NCI-H748 treated with DMSO at 0.1 percent for 48 hours (cell line): ENCODE data around the gene SCN8A.
A peak's percentile ranks its signal among the peaks of the same experiment; 100 is the strongest.
"Not testable (repeated sequence)": the region's sequence is repeated elsewhere in the genome, so short reads cannot be mapped to it uniquely, and the experiment has no call there.

Experiments used
- DNase-seq: peaks from one replicate; lab custom pipeline; 2025; lab: John Stamatoyannopoulos, UW

The SCN8A gene

DNA sequence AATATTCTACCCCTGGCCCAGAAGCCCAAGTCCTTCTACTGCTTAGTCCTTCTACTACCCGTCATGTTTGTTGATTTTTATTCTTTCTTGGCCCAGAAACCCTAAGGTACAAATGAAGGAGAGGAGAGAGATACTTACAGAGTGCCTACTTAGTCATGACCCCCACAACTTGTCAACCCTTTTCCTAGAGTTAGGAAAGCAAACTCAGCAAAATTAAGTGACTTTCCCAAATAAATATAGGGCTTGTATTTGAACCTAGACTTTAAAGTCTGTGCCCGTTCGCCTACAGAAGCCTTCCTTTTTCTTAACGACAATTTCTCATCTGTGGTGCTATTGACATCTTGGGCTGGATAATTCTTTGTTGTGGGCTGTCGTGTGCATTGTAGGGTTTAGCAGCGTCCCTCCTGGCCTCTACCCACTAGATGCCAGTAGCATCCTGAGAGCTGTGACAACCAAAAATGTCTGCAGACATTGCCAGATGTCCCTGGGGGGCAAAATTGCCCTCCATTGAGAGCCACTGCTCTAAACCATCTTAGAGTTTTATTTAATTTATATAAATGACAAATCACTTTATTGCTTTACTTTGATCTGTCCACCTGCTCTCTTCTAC lies 175.1 kb downstream of the SCN8A start:
- DNase-seq: no peak

DNA sequence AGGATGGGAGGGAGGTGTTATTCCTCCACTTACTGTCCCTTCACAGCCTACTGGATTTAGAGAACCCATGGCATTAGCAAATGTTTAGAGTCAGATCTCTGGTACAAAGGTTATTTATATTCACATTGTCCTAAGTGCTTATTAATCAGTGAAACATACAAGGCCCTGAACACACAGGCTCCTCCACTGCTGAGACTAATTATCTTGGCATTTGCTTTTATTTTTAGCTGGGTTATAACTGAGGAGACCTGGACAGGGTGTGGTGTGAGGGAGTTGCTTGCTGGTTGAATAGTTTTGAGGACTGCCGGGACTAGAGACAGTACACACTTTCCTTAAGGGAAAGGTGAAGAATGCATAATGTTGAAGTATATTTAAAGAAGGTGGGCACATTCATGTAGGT lies 180.0 kb downstream of the SCN8A start:
- no peak for DNase-seq

DNA sequence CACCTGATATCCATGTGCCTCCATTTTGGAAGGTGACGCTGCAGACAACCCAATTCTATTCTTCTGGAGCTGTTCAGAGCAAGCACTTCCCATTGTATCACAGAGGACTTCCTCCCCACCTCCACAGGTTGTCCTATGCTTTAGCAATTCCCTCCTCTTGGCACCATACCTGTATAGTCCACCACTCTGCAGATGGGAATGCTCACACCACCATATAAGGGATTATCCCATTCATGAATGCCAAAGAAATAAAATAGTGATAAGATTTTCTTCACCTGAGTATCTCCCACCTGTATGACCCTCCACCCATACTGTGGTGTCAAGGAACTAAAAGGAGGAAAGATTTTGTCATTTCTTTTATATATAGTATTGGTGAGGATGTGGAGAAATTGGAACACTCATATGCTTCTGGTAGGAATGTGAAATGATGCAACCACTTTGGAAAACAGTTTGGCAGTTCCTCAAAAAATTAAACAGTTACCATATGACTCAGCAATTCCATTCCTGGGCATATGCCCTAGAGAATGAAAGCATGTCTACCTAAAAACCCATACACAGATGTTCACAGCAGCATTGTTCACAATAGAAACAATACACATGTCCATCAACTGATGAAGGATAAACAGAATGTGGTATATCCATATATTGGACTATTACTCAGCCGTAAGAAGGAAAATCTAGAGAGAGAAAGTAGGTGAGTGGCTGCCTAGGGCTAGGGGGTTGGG lies 182.3 kb downstream of the SCN8A start:
- DNase-seq: no peak

DNA sequence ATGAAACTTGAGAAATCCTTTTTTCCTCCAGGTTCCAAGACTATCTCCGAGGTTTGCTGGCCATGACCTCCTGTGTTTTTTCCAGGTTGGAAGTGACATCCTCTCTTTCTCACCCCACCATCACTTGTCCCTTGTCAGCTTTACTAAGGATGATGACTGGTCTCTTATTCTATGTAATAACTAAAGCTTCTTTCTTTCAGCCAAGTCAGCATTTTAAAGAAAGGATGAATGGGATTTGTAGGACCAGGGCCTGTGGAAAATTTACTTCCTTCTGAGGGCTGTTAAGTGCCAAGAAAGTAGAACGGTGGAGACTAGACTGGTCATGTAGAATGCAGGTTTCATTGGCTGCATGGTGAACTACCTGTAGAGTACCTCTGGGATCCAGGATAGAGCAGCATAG lies 183.9 kb downstream of the SCN8A start:
- no peak for DNase-seq

GRCh38 chr12:51777457-51777856 lies 186.4 kb downstream of the SCN8A start:
- no peak for DNase-seq

DNA sequence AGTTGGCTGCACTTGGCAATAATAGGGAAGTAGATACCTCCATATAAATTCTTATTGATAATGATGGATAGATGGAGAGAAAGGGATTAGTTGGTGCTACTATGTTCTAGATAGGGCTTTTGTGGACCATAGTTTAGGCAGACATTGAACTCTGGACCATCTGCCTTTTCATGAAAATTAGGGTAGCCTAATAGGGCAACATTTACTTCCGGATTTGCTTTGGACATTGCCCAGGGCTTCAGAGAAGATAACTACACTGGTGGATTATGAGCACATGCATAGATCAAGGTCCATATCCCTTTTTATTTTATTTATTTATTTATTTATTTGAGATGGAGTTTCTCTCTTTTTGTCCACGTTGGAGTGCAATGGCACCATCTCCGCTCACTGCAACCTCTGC lies 186.9 kb downstream of the SCN8A start:
- DNase-seq: no peak

DNA sequence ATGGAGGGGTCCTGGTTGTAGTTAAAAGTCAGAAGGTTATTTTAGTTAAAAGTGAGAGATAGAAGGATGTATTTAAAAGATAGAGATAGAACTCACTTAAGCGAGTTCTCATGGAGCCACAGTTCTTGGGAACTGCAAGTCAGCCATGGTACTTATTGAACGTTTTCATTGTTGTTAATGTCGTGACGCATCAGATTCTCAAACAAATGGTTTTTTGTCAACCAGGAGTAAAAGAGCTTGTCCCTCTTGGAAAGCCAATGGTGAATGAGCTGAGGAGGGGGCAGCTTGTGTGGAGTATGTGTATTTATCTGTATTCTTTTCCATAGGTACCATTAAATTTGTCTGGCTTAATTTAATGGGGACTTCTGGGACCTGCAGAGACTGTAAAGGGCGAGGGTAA lies 188.8 kb downstream of the SCN8A start:
- no peak for DNase-seq

- no peak for DNase-seq
Measured at GRCh38 chr12:51784688-51785087, 193.7 kb downstream of the SCN8A start.

GRCh38 chr12:51785906-51786305 lies 194.9 kb downstream of the SCN8A start:
- DNase-seq: no peak

DNA sequence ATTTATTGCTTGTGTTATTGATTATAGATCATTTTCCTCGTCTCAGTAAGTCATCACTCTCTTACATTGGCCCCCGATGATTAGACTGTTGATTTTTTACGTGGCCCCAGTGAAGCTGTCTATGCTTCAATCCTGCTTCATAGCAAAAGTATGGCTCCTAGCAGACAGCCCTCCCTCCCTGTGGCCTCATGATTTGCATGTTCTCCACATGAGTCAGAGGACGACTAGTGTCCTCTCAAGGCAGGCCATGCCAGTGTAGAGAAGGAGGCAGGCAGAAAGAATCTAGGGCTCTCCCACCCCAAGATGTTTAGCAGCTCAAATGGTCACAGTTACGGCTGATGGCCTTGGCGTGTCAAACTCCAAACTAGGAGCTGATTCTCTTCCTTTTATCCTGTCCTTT lies 197.8 kb downstream of the SCN8A start:
- no peak for DNase-seq

DNA sequence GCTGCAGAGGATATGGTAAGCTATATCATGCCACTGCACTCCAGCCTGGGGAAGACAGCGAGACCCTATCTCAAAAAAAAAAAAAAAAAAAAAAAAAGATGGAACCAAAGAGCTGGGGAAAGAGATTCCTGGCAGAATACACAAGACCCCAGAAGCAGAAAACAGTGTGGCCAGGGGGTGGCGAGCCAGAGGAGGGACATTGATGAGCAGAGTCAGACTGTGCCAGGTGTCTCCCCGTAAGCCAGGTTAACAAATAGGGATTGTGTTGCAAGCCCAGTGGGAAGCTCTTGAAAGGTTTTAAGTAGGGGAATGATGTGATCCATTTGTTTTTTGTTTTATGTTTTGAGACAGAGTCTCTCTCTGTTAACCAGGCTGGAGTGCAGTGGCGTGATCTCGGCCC lies 201.4 kb downstream of the SCN8A start:
- DNase-seq: no peak

DNA sequence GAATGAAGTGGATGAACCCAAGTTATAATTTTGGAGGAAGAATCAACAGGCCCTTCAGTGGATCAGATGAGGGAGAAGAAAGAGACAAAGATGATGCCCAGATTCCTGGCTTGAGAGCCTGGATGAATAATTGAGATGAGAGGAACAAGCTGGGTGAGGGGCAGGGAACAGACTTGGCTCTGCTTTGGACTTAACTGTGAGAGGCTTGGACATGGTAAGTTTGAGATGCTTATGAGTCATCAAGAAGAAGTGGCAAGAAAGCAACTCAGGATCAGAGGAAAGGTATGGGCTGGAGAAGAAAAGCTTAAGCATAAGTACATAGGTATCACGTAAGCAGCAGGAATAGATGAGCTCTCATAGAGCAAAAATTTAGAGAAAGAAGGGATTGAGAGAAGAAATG lies 202.2 kb downstream of the SCN8A start:
- no peak for DNase-seq

DNA sequence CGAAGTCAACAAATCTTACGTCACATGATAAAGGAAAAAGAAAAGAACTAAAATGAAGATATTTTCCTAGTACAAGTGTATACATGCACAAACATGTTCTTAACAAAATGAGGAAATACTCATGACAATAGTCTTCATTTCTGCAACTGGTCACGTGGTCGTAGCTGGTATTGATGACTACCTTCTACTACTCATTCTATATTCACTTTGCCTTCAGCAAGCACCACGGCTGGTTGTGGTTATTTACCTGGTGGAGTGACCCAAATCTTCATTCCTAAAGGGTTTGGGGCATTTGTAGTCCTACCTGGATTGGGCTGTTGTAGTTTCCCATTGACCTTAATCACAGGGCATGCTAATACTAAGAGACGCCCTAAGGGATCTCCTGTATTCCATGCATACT lies 206.3 kb downstream of the SCN8A start:
- DNase-seq: no peak

DNA sequence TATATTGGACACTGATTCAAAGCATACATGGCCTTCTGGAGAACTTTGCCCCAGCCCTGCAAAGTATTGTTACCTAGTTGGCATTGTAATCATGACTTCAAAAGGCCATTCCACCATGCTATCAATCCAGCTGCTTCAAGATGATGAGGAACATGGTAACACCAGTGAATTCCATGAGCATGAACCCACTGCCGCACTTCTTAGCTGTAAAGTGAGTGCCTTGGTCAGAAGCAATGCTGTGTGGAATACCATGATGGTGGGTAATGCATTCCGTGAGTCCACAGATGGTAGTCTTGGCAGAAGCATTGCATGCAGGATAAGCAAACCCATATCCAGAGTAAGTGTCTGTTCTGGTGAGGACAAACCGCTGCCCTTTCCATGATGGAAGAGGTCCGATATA lies 207.0 kb downstream of the SCN8A start:
- not testable (repeated sequence) for DNase-seq

DNA sequence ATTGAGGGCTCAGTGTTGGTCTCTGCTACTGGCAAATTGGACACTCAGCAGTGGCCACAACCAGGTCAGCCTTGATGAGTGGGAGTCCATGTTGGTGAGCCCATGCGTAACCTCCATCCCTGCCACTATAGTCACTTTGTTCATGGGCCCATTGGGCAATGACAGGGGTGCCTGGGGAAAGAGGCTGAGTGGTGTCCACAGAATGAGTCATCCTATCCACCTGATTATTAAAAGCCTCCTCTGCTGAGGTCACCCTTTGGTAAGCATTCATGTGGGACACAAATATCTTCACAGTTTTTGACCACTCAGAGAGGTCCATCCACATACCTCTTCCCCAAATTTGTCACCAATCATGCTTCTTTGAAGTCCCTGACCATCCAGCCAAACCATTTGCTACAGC lies 207.5 kb downstream of the SCN8A start:
- DNase-seq: no peak

- DNase-seq: no peak
Measured at GRCh38 chr12:51801027-51801426, 210.0 kb downstream of the SCN8A start.

- DNase-seq: no peak
Measured at GRCh38 chr12:51806896-51807295, 215.9 kb downstream of the SCN8A start.

DNA sequence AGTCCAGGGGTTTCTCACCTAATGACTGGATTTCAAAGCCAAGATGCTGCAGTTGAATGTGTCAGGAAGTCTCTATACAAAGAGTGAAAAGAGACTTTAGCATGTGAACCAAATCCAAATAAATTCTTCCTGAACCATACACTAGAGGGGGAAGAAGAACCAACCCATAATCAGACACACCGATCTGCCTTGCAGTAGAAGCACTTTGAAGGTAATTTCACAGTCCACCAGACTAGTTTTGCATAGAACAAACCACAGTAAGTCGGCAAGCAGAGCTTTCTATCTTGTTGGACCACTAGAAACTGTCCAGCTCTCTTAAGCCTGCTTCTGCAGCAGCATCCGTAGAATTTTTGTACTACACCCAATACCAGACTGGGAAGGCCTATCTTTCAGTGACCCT lies 218.2 kb downstream of the SCN8A start:
- no peak for DNase-seq

DNA sequence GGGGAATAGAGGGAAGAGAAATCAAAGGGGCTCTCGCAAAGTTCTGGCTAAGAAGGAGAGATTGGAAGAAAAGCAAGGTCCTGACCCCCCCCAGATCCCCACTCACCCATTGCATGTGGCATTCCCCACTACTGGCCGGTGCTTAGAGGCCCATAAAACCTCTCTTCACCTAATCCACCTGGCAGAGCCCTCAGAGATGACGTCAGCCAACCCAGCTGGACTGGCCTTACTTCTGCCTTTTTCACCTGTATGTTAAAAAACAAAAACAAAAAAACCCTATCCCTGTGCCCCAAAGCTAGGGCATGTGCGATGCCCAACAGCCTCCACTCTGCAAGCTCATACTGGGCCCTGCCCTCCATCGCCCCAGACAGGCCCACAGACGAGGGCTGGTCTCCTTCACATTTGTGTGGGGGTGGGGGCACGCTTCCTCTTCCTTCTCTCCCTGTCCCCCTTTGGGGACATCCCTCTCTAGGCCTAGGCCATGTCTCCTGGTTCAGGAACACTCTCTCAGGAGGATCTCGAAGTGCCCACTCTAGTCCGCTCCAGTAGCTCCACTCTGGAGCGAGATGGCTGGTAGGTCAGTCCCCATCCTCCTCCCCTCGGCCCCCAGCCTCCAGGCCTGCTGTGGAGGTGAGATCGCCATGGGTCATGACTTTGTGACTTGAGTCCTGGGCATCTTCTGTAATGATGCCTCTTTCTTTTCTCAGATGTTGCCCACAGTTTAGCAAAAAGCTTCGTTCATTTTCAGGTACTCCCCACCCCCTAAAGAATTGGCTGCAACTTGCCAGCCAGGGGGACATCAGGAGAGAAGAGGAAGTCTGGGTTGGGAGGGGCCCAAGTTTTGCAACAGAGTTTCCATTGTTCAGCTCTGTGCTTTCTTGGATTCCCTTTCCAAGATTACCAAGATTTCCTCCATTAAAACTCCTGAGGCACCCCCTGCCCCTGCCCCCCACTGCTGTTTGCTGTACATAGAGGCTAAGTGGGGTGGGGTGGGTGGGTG lies 220.5 kb downstream of the SCN8A start:
- no peak for DNase-seq

DNA sequence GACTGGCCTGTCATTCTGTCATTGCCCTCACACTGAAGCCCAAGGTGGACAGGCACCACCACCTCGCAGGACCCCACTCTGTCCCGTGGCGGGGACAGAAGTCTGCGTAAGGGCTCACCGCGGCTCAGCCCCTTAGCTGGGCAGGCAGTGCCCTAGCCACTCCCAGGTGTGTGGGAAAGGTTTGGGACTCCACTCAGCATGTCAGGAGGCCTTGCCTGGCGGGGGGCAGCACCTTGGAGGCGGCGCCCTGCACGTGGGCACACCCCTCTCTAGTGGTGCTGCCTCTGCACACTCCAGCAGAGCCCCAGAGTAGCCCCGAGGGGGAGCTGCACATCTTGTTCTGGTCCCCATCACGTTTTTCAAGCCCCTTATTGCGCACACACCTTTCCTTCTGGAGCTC lies 221.8 kb downstream of the SCN8A start:
- no peak for DNase-seq

GRCh38 chr12:51813931-51814310 lies 222.9 kb downstream of the SCN8A start:
- DNase-seq: no peak

- peak; percentile 7 for DNase-seq
Measured at GRCh38 chr12:51814311-51815088, 223.5 kb downstream of the SCN8A start.
